Small intestine (tissue), 7 donors: ENCODE results near the gene EMSY. TPM values are rescaled to one million over a fixed set of nuclear protein-coding genes. Genes with fewer than 3 reads are reported as not detected.

ENCODE experiments used
- DNase-seq, 2 donors: peaks; one replicate each; pipeline versions ENCODE4 v3.0.0 to v3.0.0-alpha.2; 2013
- FAIRE-seq: peaks from 2 replicates; lab custom pipeline; 2012; peaks lifted over from hg19 to GRCh38; lab: Jason Lieb, UNC
- H3K27ac ChIP-seq, 3 donors: one replicate each; pipeline ENCODE4 v1.5.1; 2013; ENCODE audit warnings: low read length in 2 of 3, mild to moderate bottlenecking in 2 of 3, control low read depth in 1 of 3, inconsistent platforms in 1 of 3, low read depth in 1 of 3, moderate library complexity in 1 of 3
- H3K27me3 ChIP-seq, 3 donors: one replicate each; pipeline ENCODE4 v1.6.1; 2013; ENCODE audit warnings: low read length in 3 of 3, inconsistent platforms in 1 of 3; ENCODE audit not compliant: control insufficient read depth in 3 of 3, insufficient read depth in 3 of 3
- H3K36me3 ChIP-seq, 3 donors: one replicate each; pipeline ENCODE4 v1.6.1; 2013; ENCODE audit warnings: low read length in 3 of 3, inconsistent platforms in 1 of 3, low read depth in 1 of 3, mild to moderate bottlenecking in 1 of 3, moderate library complexity in 1 of 3; ENCODE audit not compliant: control insufficient read depth in 3 of 3, insufficient read depth in 2 of 3
- H3K4me1 ChIP-seq, 3 donors: one replicate each; pipeline ENCODE4 v1.6.1; 2013; ENCODE audit warnings: low read length in 2 of 3, inconsistent platforms in 1 of 3, low read depth in 1 of 3, mild to moderate bottlenecking in 1 of 3, moderate library complexity in 1 of 3; ENCODE audit not compliant: control insufficient read depth in 3 of 3, insufficient read depth in 2 of 3
- H3K4me3 ChIP-seq, 3 donors: one replicate each; pipeline ENCODE4 v1.5.1; 2013; ENCODE audit warnings: low read length in 3 of 3, control low read depth in 1 of 3, inconsistent platforms in 1 of 3, low read depth in 1 of 3, mild to moderate bottlenecking in 1 of 3, moderate library complexity in 1 of 3
- H3K9me3 ChIP-seq, 2 donors: one replicate each; pipeline ENCODE4 v1.6.1; 2013; ENCODE audit warnings: low read depth in 1 of 2, low read length in 1 of 2; ENCODE audit not compliant: control insufficient read depth in 2 of 2, insufficient read depth in 1 of 2
- WGBS, 3 donors: extraction: QIAGEN DNeasy Blood & Tissue Kit; methylation state at CpG; one replicate each; pipeline ENCODE4 v1.1.7; 2013; 5-methylcytosine and 5-hydroxymethylcytosine counted together
- polyA plus RNA-seq, 4 donors: library from polyadenylated mRNA; stranded (reverse) in 3 of 4; unstranded in 1 of 4; fragments of 200-250 nt in 3 of 4; fragments of 120-200 nt in 1 of 4; gene quantifications; one replicate each; pipeline versions ENCODE4 v1.2.1 to v1.2.3, GENCODE V29; 2013
- donor health status: healthy with polysubstance abuse.
- donor health status: control.
- donor health status: control.
- donor health status: Bipolar disorder and iron deficiency.
- donor health status: healthy.

EMSY gene
- polyA plus RNA-seq, 4 donors: 3.8 to 16.4 (median 6.1) TPM

DNA sequence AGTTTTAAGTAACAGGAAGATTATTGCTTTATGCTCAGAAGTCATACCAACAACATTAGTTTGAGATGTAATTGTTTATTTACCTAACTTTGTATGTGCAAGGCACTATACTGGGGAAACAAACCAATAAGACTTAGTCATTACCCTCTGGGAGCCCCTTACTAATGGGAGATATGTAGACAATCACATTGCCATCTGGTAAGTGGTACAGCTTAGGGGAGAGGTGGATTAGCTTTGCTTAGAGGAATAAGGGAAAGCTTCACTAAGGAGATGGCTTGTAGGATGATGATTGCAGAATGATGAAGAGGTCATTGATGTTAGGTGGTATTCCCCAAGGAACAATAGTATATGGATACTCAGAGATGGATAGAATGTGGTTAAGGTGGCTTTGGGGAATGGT, 17.5 kb downstream of the EMSY start:
- DNase-seq: no peak
- Histone ChIP-seq H3K4me1 (no peaks in the 10 kb centered on the region), H3K4me3 (no peak overlapping the region), H3K9me3 (no peaks in the 10 kb centered on the region), H3K27ac (no peak overlapping the region), H3K27me3 (no peaks in the 10 kb centered on the region), H3K36me3 (peaks cover 3 to 6% (median 5%) of the 10 kb centered on the region in 3 donors)
- no peak for FAIRE-seq

- WGBS, 3 donors: 87 to 94% (median 89%) methylated on average over 4 of the region's 4 CpGs
- no peaks in the 10 kb centered on the region for H3K9me3 ChIP-seq
- H3K27me3 ChIP-seq: no peaks in the 10 kb centered on the region
- no peak overlapping the region for H3K4me3 ChIP-seq
- DNase-seq (no peak), FAIRE-seq (no peak)
- no peak overlapping the region for H3K27ac ChIP-seq
- H3K36me3 ChIP-seq: peaks cover 3 to 6% (median 6%) of the 10 kb centered on the region in 3 donors
- H3K4me1 ChIP-seq: no peaks in the 10 kb centered on the region
Measured at GRCh38 chr11:76465701-76466100, 20.9 kb downstream of the EMSY start.

DNA sequence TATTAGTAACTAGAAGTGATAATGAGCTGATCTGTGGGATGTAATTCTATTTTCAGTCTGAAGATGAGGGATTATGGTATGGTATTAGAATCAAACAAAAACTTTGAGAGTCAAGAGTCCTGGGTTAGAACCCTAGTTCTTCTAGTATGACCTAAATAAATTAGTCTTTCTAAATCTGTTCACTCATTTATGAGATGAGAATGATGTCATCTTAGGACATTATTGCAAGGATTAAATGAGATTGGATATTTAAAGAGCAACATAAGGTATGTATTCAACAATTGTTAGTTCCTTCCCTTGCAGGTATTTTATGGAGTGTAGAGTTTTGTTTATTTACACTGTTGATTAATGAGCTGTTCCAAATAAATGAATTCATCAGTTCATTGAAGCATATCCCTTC, 21.8 kb downstream of the EMSY start:
- H3K4me3 ChIP-seq: no peak overlapping the region
- no peaks in the 10 kb centered on the region for H3K4me1 ChIP-seq
- H3K27ac ChIP-seq: no peak overlapping the region
- H3K27me3 ChIP-seq: no peaks in the 10 kb centered on the region
- FAIRE-seq (no peak), DNase-seq (no peak)
- peaks cover 3 to 6% (median 4%) of the 10 kb centered on the region in 3 donors for H3K36me3 ChIP-seq
- H3K9me3 ChIP-seq: no peaks in the 10 kb centered on the region

DNA sequence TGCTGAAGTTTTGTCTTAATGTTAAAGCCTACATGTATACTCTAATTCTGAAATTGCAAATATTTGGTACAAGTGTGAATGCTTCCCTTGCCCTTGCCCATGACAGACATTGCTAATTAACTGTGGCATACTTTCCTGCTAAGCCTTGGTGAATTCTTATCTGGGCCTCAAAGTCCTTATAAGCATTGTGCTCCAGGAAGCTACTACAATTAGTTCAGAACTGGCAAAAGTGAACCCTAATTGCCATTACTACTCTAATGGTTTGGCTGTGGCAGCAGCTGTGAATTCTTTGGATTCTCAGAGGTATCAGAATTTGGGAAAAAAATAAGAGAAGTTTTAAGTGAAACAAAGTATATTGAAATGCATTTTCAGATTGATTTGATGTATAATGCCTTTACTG, 24.3 kb downstream of the EMSY start:
- Histone ChIP-seq H3K4me1 (no peaks in the 10 kb centered on the region), H3K9me3 (no peaks in the 10 kb centered on the region), H3K27ac (no peak overlapping the region), H3K27me3 (no peaks in the 10 kb centered on the region), H3K36me3 (peaks cover 4 to 12% (median 6%) of the 10 kb centered on the region in 3 donors), H3K4me3 (no peak overlapping the region)
- DNase-seq (peak in 1 of 2 donors; percentile 34), FAIRE-seq (no peak)

DNA sequence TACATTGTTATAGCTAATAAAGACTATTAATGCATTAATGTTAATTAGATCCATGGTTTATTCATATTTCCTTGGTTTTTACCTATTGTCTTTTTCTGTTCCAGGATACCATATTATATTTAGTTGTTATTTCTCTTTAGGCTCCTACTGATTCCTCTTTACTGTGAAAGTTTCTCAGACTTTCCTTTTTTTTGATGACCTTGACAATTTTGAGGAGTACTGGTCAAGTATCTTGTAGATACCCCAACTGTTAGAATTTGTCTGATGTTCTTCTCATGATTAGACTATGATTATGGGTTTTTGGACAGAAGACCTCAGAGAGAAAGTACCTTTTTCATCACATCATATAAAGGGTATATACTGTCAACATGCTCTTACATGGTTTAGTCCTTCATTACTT, 26.6 kb downstream of the EMSY start:
- Histone ChIP-seq H3K4me1 (no peaks in the 10 kb centered on the region), H3K27me3 (no peaks in the 10 kb centered on the region), H3K36me3 (peaks cover 0 to 16% (median 8%) of the 10 kb centered on the region in 3 donors), H3K4me3 (no peak overlapping the region), H3K27ac (no peak overlapping the region), H3K9me3 (no peaks in the 10 kb centered on the region)
- DNase-seq (no peak), FAIRE-seq (no peak)

DNA sequence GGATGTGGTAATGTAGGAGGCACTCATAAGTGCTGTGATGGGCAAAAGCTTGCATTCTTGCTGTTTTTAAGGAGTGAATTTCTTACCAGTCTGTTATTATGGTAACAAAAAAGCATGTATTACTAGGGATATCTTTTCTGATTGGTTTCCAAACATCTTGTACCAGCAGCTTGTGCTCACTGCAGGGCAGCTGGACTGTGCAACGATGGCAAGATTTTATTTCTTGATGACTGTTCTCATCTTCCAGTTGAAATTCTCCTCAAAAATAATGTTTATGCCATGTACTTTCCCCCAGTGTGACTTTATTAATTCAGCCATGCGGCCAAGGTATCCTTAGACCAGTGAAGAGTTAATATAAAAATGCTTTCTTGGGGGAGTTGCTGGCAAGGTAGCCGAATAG, 35.4 kb downstream of the EMSY start:
- no peaks in the 10 kb centered on the region for H3K4me1 ChIP-seq
- H3K4me3 ChIP-seq: no peak overlapping the region
- no peak for FAIRE-seq
- no peak for DNase-seq
- H3K27ac ChIP-seq: no peak overlapping the region
- H3K27me3 ChIP-seq: no peaks in the 10 kb centered on the region
- peaks cover 0 to 19% (median 2%) of the 10 kb centered on the region in 3 donors for H3K36me3 ChIP-seq
- H3K9me3 ChIP-seq: peaks cover 0 to 9% of the 10 kb centered on the region in 2 donors
- 95 to 97% (median 97%) methylated on average over 3 of the region's 3 CpGs for WGBS, 3 donors

DNA sequence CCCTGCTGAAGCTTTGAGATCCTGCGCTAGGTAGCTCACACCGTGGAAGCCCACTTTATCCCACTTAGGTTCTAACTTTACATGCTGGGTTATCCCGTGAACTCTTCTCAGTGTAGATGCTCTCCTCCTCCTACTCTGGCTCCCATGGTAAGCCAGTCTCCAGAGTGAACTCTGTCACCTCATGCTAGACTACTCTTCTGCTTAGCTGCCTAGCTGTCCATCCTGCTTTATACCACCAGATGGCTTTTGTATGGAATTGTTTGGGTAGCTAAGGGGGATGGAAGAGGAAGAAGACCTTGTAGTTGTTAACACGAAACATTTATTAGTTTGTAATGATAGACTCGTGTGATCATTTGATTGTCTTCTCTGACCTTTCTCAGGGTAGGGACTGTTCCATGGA, 46.8 kb downstream of the EMSY start:
- FAIRE-seq (no peak), DNase-seq (no peak)
- H3K27me3 ChIP-seq: no peaks in the 10 kb centered on the region
- H3K4me3 ChIP-seq: no peak overlapping the region
- WGBS, 3 donors: 90 to 95% (median 93%) methylated on average over 5 of the region's 5 CpGs
- H3K4me1 ChIP-seq: peaks cover 0 to 4% (median 0%) of the 10 kb centered on the region in 3 donors
- H3K36me3 ChIP-seq: peaks cover 3 to 32% (median 6%) of the 10 kb centered on the region in 3 donors
- H3K9me3 ChIP-seq: peaks cover 0 to 3% of the 10 kb centered on the region in 2 donors
- H3K27ac ChIP-seq: no peak overlapping the region

DNA sequence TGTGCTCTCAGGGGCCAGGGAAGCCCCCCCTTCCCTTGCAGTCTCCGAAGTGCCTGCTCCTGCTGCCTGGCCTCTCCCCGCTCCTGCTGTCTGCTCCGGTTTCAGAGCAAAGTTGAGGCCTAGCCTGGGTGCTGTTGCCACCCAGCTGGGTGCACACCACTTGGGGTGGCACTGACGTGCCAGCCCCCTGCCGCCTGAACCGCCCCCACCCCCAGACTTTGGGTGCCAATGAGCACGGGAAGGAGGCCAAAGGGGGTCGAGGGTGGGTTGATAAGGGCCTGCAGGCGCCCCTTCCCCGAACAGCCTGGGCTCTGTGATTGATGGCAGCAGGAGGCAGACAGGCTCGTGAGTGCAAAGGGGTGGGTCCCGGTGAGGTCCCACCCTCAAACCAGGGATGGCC, 48.2 kb downstream of the EMSY start:
- H3K9me3 ChIP-seq: peaks cover 0 to 3% of the 10 kb centered on the region in 2 donors
- WGBS, 3 donors: 91 to 98% (median 97%) methylated on average over 12 of the region's 12 CpGs
- no peak for FAIRE-seq

More for the DNA sequence above, 48.2 kb downstream of the EMSY start:
- peaks cover 3 to 32% (median 6%) of the 10 kb centered on the region in 3 donors for H3K36me3 ChIP-seq
- H3K27me3 ChIP-seq: no peaks in the 10 kb centered on the region
- H3K4me1 ChIP-seq: peaks cover 0 to 4% (median 0%) of the 10 kb centered on the region in 3 donors
- H3K27ac ChIP-seq: no peak overlapping the region
- H3K4me3 ChIP-seq: no peak overlapping the region
- no peak for DNase-seq
